C1 segment of cervical spinal cord (tissue), 14 donors: ENCODE data around the gene CDKAL1.
"Not testable (repeated sequence)": the region's sequence is repeated elsewhere in the genome, so short reads cannot be mapped to it uniquely, and the experiment has no call there.

Source experiments
- DNase-seq, 14 donors: peaks; one replicate each; lab custom pipeline; 2025; lab: John Stamatoyannopoulos, UW

CDKAL1 gene

DNA sequence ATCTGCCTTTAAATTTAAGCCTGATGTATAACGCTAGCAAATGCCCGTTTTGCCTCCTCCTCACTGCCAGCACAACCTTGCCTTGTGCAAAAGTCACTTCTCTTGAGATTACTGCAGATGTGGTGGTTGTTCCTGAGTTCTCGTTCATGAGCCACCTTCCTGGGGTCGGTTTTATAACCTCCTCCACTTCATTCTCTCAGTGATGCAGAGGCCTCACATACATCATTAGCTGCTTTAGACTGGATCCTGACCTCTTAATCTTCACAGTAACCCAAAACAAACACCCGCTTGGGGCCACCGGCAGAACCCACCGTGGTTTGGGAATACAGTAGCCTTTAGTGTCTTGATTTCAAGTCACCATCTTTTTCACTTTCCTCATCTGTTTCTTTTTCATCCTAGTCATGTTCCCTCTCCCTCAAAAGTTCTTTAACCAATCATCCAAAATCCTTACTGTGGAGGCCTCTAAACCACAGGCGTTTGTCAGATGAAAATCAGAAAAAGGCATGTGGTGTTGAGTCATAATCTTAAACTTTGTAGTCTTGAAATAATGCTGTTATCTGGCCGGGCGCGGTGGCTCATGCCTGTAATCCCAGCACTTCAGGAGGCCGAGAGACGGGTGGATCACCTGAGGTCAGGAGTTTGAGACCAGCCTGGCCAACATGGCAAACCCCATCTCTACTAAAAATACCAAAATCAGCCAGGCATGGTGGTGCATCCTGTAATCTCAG, 629.0 kb downstream of the CDKAL1 start:
- DNase-seq = no peak

DNA sequence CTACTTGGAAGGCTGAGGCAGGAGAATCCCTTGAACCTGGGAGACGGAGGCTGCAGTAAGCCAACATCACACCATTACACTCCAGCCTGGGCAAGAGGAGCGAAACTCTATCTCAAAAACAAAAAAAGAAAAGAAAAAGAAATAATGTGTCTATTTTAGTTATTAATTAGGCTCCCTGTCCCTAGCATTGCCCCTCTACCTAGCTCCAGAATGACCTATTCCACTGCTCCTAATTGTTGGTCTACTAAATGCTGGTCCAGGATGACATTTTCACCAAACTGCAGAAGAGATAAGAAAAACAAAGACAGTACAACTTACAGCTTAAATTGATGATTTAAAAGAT, 629.6 kb downstream of the CDKAL1 start:
- no peak for DNase-seq

DNA sequence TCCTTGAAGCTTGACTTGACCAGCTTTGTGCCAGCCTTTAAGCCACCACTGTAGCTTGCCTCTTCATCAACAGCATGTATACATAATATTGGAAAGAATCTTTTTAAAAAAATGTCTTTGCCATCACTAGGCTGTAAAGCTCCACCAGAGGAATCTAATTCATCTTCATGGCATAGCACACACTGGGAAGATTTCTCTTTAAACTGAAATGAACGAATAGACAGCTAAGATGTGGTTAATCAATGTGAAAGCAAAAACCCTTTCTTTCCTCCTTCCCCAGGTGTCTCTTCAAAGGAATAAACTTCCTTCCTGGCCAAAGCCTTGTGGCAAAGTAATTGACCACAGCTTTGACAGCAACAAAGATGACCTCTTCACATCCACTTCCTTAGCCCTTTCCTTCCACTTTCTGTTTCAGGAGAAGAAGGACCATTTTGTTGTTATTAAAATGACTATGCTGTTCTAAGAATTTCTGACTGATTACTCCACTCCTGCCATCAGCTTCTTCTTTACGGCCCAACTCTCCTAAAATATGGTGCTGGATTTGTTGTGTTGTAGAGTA, 630.6 kb downstream of the CDKAL1 start:
- DNase-seq = no peak

DNA sequence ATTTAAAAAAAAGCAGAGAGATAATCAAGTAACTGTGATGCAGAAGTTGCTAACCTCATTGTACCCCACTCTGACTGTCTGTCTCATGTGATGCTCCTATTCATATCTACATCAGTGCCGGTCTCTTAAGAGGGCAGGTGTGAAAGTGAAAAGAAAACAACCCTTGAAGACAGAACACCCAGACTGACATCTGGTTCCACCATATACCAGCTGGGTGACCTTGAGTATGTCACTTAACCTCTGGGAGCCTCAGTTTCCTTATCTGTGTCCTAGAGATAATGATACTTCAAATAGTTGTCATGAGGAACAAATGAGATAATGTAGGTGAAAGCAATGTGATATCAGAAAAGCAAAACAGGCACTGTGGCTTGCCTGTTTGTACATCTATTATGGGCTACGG, 632.5 kb downstream of the CDKAL1 start:
- DNase-seq = no peak

DNA sequence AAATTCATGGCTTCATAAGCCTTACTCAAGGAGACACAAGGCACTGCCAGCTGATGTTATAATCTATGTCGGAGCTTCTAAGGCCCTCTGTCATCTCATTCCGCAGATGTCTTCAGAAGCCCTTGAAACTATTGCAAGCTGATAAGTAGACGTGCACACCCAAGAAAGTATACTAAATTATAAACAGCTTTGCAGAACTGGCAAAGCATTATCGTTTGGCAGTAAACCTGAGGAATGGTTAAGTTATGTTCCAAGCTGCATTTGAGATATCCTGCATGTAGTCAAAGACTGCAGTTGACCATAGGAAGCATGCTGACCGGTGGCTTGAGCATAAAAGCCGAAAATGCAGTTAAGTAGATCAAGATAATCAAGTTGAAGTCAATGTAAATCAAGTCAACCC, 633.5 kb downstream of the CDKAL1 start:
- DNase-seq = no peak

DNA sequence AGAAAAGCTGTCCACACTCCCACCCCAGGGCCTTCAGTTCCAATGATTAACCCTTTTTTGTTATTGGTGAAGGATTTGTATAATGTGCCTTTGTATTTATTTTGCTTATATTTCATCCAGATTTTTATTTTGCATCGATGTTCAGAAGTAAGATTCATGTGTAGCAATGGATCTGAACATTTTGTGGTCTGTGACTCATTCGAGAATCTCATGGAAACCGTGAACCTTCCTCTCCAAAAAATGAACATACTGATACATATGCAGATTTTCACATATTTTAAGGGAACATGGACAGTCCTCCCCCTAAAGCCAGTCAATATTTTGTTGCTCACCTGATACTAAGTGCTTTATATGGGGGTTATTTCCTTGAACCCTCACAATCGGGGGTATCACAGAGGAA, 637.5 kb downstream of the CDKAL1 start:
- no peak for DNase-seq

DNA sequence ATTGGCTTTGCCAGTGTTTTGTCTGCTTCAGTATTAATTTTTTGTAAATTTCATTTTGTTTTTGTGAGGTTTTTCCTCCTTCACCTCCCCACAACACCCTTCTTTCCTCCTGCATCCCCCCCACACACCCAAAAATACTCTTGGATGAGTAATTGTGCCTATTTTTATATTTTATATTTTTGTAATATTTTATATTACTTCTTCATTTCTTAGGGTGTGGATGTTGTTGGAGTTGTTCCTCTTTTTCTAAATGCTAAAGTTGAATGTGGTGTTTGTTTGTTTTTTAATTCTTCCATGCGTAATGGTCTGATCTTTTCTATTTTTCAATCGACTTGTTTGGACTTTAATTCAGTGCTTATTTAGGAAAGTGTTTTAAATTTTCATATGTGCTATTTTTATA, 638.8 kb downstream of the CDKAL1 start:
- no peak for DNase-seq

DNA sequence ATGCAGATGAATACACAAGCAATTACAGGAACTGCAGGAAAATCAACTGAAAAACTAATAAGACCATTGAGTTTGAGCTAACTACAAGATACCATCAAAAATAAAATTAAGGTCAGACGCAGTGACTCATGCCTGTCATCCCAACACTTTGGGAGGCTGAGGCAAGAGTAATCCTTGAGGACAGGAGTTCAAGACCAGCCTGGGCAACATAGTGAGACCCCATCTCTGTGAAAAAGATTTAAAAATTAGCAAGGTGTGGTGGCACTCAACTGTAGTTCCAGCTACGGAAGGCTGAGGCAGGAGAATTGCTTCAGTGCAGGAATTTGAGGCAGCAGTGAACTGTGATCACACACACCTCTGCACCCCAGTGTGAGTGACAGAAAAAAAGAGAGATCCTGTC, 639.4 kb downstream of the CDKAL1 start:
- DNase-seq = no peak

DNA sequence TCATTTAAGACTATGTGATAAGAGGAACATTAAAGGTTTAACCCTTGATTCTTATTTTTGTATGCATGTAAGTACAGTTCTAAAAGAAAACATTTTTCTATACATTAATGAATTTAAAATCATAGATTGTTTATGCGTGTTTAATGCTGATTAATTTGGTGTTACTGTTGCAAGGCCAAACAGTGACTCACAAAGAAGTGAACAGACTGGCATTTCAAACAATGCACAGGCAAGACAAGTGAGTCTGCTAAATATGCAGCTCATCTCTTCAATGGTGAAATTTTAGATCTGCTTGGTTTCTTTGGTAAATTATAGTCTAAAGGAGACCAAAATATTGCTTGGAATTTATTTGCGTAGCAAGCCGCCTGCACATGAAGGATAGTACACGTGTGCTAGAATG, 641.9 kb downstream of the CDKAL1 start:
- no peak for DNase-seq

DNA sequence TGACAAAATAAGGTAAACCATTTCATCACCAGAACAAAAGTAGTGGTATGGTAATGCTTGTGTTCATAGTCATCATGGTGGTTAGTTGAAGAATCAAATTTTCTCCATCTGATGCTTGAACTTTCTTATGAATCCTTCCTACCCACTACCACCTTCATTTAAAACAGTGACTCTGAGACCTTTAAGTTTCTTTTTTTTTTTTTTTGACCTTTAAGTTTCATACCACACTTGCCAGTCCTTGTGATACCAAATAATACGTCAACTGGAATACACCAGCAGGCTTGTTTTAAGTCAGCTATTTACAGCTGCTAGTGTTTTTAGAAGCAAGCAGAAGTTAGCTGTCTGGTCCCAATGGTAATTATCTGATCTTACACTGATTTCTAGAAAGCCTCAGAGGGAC, 645.9 kb downstream of the CDKAL1 start:
- DNase-seq = no peak

DNA sequence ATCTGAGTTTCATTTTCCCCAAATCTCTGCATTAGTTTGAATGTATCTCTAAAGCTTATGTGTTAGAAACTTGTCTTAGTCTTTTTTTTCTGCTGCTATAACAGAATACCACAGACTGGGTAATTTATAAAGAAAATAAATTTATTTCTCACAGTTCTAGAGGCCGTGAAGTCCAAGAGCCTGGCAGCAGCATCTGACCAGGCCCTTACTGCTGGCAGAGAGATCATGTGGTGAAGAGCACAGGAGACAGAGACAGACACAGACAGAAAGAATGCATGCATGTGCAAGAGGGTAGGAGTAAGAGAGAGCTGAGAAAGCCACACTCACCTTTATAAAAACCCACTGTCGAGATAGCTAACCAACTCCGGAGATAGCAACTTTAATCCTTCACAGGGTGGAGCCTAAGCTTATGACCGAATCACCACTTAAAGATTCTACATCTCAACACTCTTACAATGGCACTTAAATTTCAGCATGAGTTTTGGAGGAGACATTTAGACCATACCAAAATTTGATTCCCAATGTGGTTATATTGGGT, 646.6 kb downstream of the CDKAL1 start:
- DNase-seq = no peak

DNA sequence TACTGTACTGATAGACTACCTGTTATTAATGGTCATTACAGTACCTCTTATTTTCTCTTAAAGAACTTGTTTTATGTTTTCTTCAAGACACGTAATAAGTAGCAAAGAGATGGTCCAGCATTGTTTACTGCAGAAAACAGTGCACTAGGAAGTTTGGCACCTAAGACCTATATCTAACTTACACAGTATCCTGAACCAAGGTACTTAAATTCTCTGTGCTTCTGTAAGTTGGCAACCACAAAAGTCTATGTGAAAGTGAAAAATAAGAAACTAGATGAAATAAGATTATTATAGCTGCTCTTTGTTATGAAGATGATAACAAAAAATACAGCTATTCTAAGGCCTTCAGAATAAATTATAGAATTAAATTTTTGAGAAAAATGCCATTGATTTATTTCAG, 647.6 kb downstream of the CDKAL1 start:
- DNase-seq = no peak

DNA sequence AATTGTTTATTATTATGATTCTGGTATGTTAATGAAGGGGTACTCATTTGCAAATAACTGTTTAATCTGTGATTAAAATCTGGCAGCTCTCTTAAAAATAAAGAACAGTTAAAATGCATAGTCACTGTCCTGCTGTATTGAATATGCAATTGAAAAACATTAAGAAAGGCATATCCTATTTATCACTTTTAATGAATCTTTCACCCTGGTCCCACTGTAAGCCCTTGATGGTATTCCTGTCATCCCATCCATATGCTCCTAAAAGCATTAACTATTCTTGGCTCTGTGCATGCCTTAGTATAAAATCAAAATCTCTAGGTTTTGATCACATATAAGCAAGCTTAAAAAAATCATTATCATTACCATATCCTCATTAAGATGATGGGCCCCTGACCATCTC, 648.3 kb downstream of the CDKAL1 start:
- no peak for DNase-seq

DNA sequence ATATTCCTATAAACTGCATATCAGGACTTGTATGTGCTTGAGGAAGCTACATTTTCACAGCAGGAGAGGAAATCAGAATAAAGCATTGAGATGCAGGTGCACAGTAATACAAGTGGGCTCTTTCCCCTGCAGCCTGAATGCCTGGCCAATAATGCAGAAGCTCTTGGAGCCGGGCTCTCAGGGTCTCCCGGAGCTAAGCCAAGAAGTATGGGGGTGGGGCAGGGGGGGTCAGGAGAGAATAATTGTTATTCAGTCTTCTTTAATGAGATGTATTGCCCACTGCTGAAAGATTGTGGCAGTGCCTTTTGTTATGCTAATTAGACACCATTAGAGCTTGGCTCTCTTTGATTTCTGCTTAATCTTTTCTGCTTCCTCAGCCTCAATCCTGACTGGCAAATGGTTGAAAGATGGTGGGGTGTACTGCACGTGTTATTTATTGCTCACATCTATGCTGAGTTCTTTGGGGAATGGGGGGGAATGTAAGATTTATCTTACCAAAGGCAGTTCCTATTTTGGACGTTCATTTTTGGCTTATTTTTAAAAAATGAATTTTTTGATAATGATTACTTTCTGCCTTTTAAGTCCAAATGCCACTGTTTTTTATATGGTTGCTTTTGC, 651.7 kb downstream of the CDKAL1 start:
- no peak for DNase-seq

DNA sequence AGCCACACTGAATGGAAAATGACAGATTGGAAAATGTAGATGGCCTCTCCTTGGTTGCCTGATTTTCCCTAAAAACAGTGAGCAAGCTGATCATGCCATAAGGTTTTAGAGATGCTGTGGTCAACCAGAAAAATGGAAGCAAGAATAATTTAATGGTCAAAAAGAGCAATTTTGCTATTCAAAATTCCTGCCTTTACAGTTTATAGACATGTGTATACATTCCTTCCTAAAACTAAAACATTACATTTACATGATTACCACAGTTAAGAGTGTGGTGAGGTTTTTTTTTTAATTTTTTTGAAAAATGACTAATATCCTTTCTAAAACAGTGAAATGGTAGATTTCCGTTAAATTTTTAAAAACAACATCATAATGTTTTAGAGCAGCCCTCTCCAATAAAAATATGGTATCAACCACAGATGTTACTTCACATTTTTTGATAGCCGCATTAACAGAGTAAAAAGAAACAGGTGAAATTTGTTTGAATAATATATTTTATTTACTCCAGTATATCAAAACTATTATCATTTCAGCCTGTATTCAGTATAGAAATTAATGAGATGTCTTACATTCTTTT, 652.3 kb downstream of the CDKAL1 start:
- DNase-seq = no peak

DNA sequence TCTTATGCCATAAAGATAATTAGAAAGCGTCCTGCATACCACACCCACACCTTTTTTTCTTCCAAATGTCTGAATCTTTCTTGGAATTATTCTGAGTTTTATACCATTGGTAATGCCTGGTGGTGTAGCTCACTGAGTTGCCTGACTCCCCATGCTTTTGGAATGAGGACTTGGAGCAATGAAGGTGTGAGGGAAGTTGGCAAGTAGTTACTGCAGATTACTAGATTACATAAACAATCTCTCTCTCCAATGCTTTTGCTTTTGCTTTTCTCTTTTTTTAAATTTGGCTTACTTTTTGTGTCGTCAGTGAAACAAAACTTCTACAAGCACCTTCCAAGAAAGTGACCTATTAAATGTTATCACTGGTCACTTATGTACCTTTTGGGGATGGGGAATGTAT, 653.2 kb downstream of the CDKAL1 start:
- no peak for DNase-seq

DNA sequence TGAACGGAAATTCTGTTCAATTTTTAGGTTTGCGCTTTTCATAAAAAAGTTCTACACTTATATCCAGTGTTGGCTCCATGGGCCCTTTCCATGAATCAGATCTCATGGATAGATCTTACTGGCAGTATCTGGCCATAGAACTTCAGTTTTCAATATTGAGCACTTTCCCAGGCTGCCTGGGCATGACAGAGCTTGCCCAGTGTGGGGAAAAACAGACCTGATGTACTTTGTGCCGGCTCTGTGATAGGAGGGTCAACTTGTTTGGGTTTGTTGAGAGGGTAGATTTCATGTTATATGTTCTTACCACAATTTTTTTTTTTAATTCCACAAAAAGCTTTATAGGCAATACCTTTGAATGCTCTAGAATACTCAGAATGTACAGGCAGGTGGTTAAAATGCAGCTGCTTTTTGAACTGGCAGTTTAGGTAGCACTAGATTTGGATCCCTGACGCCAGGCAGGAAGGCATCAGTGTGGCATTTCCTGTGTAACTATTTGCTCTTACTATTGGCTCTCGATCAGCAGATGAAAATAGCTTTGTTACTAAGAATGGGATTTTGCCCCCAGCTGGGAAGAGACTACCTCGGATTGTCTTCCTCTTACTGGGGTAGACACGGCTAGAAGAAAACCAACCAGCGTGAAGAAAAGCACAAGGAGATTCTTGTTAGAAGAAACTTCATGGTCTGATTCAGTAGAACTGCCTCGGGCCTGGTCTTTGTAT, 654.4 kb downstream of the CDKAL1 start:
- no peak for DNase-seq

DNA sequence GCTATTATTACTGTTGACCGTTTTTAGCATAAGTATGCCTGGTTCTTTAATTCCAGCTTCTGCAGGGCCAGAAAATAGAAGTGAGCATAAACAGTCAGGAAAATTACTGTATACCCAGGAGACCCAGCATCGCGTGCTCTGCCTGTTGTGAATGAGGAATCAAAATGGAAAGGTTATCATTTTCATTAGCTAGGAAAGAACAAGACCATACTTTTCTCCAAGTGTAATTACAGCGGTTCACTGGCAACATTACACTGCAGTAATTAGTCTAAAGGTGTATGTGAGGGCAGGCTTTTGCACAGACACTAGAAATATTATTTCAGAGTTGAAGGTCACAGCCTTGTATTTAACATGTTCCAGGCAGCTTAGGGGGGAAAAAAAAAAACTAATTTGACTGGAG, 655.5 kb downstream of the CDKAL1 start:
- DNase-seq = no peak

DNA sequence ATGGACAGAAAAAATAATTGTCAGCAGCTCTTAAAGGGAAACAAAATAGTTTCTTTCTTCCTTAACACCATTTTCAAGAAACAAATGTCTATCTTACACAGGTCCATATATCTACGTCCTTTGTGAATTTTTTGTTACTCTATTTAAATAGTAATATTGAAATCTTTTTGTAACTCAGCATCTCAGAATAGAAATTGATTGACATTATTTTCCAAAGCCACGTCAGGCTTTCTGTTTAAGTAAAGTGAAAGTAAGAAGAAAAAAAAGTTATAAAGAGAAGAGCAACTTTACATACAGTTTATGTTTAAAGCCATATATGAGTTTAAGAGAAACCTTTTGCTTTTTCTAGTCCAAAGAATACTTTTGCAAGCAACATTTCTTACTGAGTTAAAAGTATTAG, 656.4 kb downstream of the CDKAL1 start:
- DNase-seq = no peak

DNA sequence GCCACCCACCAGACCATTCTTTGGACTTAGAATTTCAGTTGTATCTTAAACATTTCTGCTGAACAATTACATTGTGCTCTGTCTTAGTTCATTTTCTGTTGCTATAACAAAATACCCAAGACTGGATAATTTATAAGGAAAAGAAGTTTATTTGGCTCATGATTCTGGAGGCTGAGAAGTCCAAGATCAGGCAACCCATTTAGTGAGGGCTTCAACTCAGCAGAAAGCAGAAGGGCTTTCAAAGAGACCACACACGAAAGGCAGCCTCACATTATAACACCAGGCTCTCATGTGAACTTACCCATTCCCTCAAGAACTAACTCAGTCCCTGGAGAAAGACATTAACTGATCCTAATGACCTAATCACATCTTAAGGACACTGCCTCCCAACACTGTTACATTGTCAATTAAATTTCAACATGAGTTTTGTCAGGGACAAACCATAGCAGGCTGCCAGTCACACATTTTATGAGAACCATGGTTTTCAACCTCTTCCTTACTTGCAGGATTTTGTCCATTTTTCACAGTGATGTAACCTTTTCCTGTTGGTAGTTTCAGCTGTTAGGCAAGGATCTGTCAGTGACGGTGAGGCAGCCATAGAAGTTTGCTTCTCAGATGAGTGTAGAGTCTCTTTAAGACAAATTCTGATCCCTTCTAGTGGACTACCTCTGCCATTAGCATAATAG, 659.7 kb downstream of the CDKAL1 start:
- DNase-seq = no peak

DNA sequence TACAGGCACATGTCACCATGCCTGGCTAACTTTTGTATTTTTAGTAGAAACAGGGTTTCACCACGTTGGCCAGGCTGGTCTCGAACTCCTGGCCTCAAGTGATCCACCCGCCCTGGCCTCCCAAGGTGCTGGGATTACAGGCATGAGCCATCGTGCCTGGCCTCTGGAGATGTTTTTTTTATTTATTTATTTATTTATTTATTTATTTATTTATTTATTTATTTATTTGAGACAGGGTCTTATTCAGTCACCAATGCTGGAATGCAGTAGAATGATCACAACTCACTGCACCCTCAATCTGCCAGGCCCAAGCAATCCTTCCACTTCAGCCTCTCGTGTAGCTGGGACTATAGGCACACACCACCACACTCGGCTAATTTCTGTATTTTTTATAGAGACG, 661.0 kb downstream of the CDKAL1 start:
- DNase-seq = not testable (repeated sequence)
